Skin of body (tissue), 2 donors: Measurements from ENCODE around the gene TMC2. TPM values are rescaled to one million over a fixed set of nuclear protein-coding genes. Genes with fewer than 3 reads are reported as not detected.

Experiments
- DNase-seq: peaks from one replicate; lab custom pipeline; 2025; lab: John Stamatoyannopoulos, UW
- total RNA-seq: library from RNA; depleted of rRNA; stranded (reverse); fragments of >200 nt; gene quantifications from one replicate; pipeline ENCODE4 v1.2.3, GENCODE V29; 2014

The TMC2 gene
- total RNA-seq, 1 donor from 2014 or later = 0.10 TPM

GRCh38 chr20:2619337-2619736, 83.0 kb downstream of the TMC2 start:
- no peak for DNase-seq

- DNase-seq = no peak
These were observed 83.7 kb downstream of the TMC2 start for GRCh38 chr20:2619961-2620595.

GRCh38 chr20:2624190-2624589, 87.8 kb downstream of the TMC2 start:
- no peak for DNase-seq

- DNase-seq = no peak
These were observed 88.7 kb downstream of the TMC2 start for GRCh38 chr20:2625062-2625461.

GRCh38 chr20:2626853-2627541, 90.6 kb downstream of the TMC2 start:
- no peak for DNase-seq

- DNase-seq = no peak
These were observed 94.9 kb downstream of the TMC2 start for GRCh38 chr20:2631228-2631627.

GRCh38 chr20:2633381-2633780, 97.0 kb downstream of the TMC2 start:
- no peak for DNase-seq

- no peak for DNase-seq
These were observed 100.9 kb downstream of the TMC2 start for GRCh38 chr20:2637246-2637645.

GRCh38 chr20:2640260-2640659, 103.9 kb downstream of the TMC2 start:
- no peak for DNase-seq

- DNase-seq = no peak
These were observed 104.5 kb downstream of the TMC2 start for GRCh38 chr20:2640899-2641298.

GRCh38 chr20:2643708-2644107, 107.3 kb downstream of the TMC2 start:
- DNase-seq = no peak

GRCh38 chr20:2651772-2652723, 115.7 kb downstream of the TMC2 start, which contains the start of gene NOP56:
Gene NOP56, plus strand, starts transcription at chr20:2652632. Its CDS starts 29 bp downstream, at chr20:2652661.
- DNase-seq = peak; percentile 86

GRCh38 chr20:2652724-2653555, 116.6 kb downstream of the TMC2 start:
- no peak for DNase-seq

GRCh38 chr20:2653556-2654383, 117.4 kb downstream of the TMC2 start:
- no peak for DNase-seq

- no peak for DNase-seq
These were observed 118.0 kb downstream of the TMC2 start for GRCh38 chr20:2654384-2654822.

- DNase-seq = no peak
These were observed 118.5 kb downstream of the TMC2 start for GRCh38 chr20:2654831-2655230.

- no peak for DNase-seq
These were observed 119.2 kb downstream of the TMC2 start for GRCh38 chr20:2655331-2656116.

GRCh38 chr20:2656471-2657117, 120.2 kb downstream of the TMC2 start:
- no peak for DNase-seq

- DNase-seq = no peak
These were observed 120.9 kb downstream of the TMC2 start for GRCh38 chr20:2657241-2657640.
